HUES48 (cell line): ENCODE measurements around the gene ARRDC1.
"Not testable (repeated sequence)": the region's sequence is repeated elsewhere in the genome, so short reads cannot be mapped to it uniquely, and the experiment has no call there.

Source experiments
- H3K27ac ChIP-seq: one replicate; pipeline ENCODE4 v1.7.0; 2013; ENCODE audit warnings: low read depth, low read length, inconsistent platforms
- H3K27me3 ChIP-seq: 2 replicates; pipeline ENCODE4 v1.6.1; 2013; ENCODE audit warnings: mild to moderate bottlenecking, low read length; ENCODE audit not compliant: control insufficient read depth, insufficient read depth
- H3K36me3 ChIP-seq: 2 replicates; pipeline ENCODE4 v1.6.1; 2013; ENCODE audit warnings: low read length; ENCODE audit not compliant: control insufficient read depth, insufficient read depth
- H3K4me1 ChIP-seq: 2 replicates; pipeline ENCODE4 v1.6.1; 2013; ENCODE audit warnings: mild to moderate bottlenecking, low read length; ENCODE audit not compliant: control insufficient read depth, insufficient read depth
- H3K4me3 ChIP-seq: 2 replicates; pipeline ENCODE4 v1.5.1; 2013; ENCODE audit warnings: mild to moderate bottlenecking, low read depth, low read length
- H3K9ac ChIP-seq: 2 replicates; pipeline ENCODE4 v1.6.1; 2013; ENCODE audit warnings: mild to moderate bottlenecking, low read depth, low read length, moderate library complexity
- H3K9me3 ChIP-seq: 2 replicates; pipeline ENCODE4 v1.6.1; 2013; ENCODE audit warnings: low read length; ENCODE audit not compliant: control insufficient read depth, insufficient read depth

The ARRDC1 gene

GRCh38 chr9:137605121-137606004 lies at the start of gene ARRDC1:
Gene ARRDC1 (plus strand): TSS chr9:137605686. CDS start chr9:137605718, 32 bp downstream.
- Histone ChIP-seq H3K9me3 (no peaks in the 10 kb centered on the region), H3K36me3 (no peaks in the 10 kb centered on the region), H3K27ac (peak within 1 kb of the TSS; percentile 76), H3K27me3 (peaks cover 8% of the 10 kb centered on the region), H3K4me1 (peaks cover 6% of the 10 kb centered on the region; the same call in 1 of the 2 replicates), H3K4me3 (peak within 1 kb of the TSS; percentile 80), H3K9ac (peak within 1 kb of the TSS; percentile 64; the same call in 1 of the 2 replicates)

GRCh38 chr9:137556069-137556838 lies 49.2 kb upstream of the ARRDC1 start:
- Histone ChIP-seq H3K4me1 (no peaks in the 10 kb centered on the region), H3K9ac (no peak overlapping the region), H3K4me3 (no peak overlapping the region), H3K27me3 (no peaks in the 10 kb centered on the region), H3K36me3 (peaks cover 48% of the 10 kb centered on the region), H3K27ac (no peak overlapping the region), H3K9me3 (no peaks in the 10 kb centered on the region)

- no peaks in the 10 kb centered on the region for H3K9me3 ChIP-seq
- no peaks in the 10 kb centered on the region for H3K27me3 ChIP-seq
- no peak overlapping the region for H3K4me3 ChIP-seq
- no peak overlapping the region for H3K27ac ChIP-seq
- peaks cover 61% of the 10 kb centered on the region for H3K36me3 ChIP-seq
- no peaks in the 10 kb centered on the region for H3K4me1 ChIP-seq
- no peak overlapping the region for H3K9ac ChIP-seq
Observed at GRCh38 chr9:137558127-137558526, 47.4 kb upstream of the ARRDC1 start.

- Histone ChIP-seq H3K4me1 (no peaks in the 10 kb centered on the region), H3K9ac (no peak overlapping the region), H3K27ac (no peak overlapping the region), H3K4me3 (no peak overlapping the region), H3K9me3 (no peaks in the 10 kb centered on the region), H3K27me3 (no peaks in the 10 kb centered on the region), H3K36me3 (peaks cover 42% of the 10 kb centered on the region)
Observed at GRCh38 chr9:137564134-137564533, 41.4 kb upstream of the ARRDC1 start.

- Histone ChIP-seq H3K36me3 (peaks cover 40% of the 10 kb centered on the region), H3K4me3 (no peak overlapping the region), H3K27me3 (no peaks in the 10 kb centered on the region), H3K27ac (no peak overlapping the region), H3K9me3 (no peaks in the 10 kb centered on the region), H3K4me1 (no peaks in the 10 kb centered on the region), H3K9ac (no peak overlapping the region)
Observed at GRCh38 chr9:137564817-137565411, 40.6 kb upstream of the ARRDC1 start.

- not testable (repeated sequence) for H3K9me3 ChIP-seq, H3K9ac ChIP-seq, H3K4me1 ChIP-seq, H3K4me3 ChIP-seq, H3K27ac ChIP-seq, H3K27me3 ChIP-seq
- peaks cover 38% of the 10 kb centered on the region for H3K36me3 ChIP-seq
Observed at GRCh38 chr9:137568445-137568844, 37.0 kb upstream of the ARRDC1 start.

GRCh38 chr9:137569609-137570203 lies 35.8 kb upstream of the ARRDC1 start:
- Histone ChIP-seq H3K4me3 (no peak overlapping the region), H3K9ac (no peak overlapping the region), H3K27me3 (no peaks in the 10 kb centered on the region), H3K27ac (no peak overlapping the region), H3K4me1 (no peaks in the 10 kb centered on the region), H3K9me3 (no peaks in the 10 kb centered on the region), H3K36me3 (peaks cover 35% of the 10 kb centered on the region)

- Histone ChIP-seq H3K9ac (no peak overlapping the region), H3K4me1 (no peaks in the 10 kb centered on the region), H3K9me3 (no peaks in the 10 kb centered on the region), H3K27ac (no peak overlapping the region), H3K4me3 (no peak overlapping the region), H3K36me3 (peaks cover 40% of the 10 kb centered on the region), H3K27me3 (no peaks in the 10 kb centered on the region)
Observed at GRCh38 chr9:137570566-137570965, 34.9 kb upstream of the ARRDC1 start.

- no peaks in the 10 kb centered on the region for H3K9me3 ChIP-seq
- H3K27ac ChIP-seq = no peak overlapping the region
- H3K27me3 ChIP-seq = no peaks in the 10 kb centered on the region
- no peak overlapping the region for H3K9ac ChIP-seq
- peaks cover 4% of the 10 kb centered on the region; the same call in 1 of the 2 replicates for H3K4me1 ChIP-seq
- peaks cover 45% of the 10 kb centered on the region for H3K36me3 ChIP-seq
- H3K4me3 ChIP-seq = no peak overlapping the region
Observed at GRCh38 chr9:137574192-137574591, 31.3 kb upstream of the ARRDC1 start.

GRCh38 chr9:137575364-137575715 lies 30.1 kb upstream of the ARRDC1 start:
- H3K27ac ChIP-seq = no peak overlapping the region
- peaks cover 46% of the 10 kb centered on the region for H3K36me3 ChIP-seq
- no peaks in the 10 kb centered on the region for H3K9me3 ChIP-seq
- H3K4me3 ChIP-seq = no peak overlapping the region
- H3K9ac ChIP-seq = no peak overlapping the region
- H3K4me1 ChIP-seq = peaks cover 8% of the 10 kb centered on the region
- no peaks in the 10 kb centered on the region for H3K27me3 ChIP-seq
